GM19099 (cell line): Measurements from ENCODE around the gene HSDL2.

ENCODE experiments used
- POLR2A ChIP-seq: IDR thresholded peaks from 3 replicates; pipeline ENCODE4 v1.6.1; 2011; ENCODE audit warnings: low read depth; ENCODE audit not compliant: insufficient read length; ENCODE audit errors: extremely low read depth

HSDL2 gene

DNA sequence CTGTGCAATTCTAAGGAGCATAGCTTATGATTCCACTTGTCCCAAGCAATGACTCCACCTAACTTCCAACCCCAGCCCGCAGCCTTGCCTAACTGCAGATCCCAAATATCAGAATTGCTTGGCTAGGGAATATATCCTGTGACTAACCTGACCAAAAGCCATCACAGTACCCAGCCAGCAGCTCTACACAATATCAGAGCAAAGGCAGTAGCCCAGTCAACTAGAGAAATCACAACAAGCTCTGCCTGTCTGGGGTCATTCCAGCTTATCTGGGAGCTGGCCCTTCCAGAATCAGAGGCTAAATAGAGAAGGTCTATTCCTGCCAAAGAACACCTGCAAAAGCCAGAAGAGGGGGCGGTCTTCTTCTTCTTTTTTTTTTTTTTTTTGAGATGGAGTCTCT is 97.4 kb downstream of the HSDL2 start:
- no peak for TF ChIP-seq POLR2A

DNA sequence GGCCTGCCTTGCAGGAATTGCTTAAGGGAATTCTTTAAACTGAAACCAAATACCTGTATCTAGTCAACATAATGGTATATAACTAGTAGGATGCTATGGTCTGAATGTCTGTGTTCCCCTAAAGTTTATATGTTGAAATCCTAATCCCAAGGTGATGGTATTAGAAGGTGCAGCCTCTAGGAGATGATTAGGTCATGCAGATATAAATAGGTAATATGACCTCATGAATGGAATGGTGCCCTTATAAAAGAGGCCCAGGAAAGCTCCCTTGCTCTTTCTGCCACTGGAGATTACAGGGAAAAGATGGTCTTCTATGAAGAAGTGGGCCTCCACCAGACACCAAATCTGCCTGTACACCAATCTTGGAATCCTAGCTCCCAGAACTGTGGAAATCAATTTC is 99.3 kb downstream of the HSDL2 start:
- TF ChIP-seq POLR2A: no peak

DNA sequence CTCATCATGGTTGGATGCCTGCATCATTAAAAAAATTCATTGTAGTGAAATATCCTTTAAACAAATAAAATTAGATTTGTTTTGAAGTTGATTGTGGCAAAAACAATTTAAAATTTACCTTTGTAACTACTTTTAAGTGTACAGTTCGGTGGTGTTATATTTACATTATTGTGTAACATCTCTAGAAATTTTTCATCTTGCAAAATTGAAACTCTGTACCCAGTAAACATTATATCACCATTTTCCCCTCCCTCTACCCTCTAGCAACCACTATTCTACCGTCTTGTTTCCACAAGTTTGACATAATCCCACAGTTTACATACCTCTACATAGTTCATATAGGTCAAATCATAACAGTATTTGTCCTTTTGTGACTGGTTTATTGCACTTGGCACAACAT is 104.7 kb downstream of the HSDL2 start:
- no peak for TF ChIP-seq POLR2A

DNA sequence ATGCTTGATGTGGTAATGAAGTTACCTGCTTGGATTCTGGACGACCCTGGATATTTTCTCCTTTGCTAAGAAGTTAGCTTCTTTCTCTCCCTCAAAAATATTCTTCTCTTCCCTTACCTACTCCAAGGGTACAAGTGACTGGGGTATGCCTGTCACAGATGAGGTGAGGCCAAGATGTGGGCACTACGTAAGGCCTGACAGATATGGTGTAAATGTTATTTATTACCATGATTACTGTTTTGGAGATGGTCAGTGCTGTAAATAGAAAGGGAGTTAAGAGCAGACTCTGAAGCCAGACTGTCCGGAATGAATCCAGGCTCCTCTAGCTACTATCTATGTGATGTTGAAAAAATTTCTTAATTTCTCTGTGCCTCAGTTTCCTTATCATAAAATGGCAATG is 105.7 kb downstream of the HSDL2 start:
- TF ChIP-seq POLR2A: no peak

DNA sequence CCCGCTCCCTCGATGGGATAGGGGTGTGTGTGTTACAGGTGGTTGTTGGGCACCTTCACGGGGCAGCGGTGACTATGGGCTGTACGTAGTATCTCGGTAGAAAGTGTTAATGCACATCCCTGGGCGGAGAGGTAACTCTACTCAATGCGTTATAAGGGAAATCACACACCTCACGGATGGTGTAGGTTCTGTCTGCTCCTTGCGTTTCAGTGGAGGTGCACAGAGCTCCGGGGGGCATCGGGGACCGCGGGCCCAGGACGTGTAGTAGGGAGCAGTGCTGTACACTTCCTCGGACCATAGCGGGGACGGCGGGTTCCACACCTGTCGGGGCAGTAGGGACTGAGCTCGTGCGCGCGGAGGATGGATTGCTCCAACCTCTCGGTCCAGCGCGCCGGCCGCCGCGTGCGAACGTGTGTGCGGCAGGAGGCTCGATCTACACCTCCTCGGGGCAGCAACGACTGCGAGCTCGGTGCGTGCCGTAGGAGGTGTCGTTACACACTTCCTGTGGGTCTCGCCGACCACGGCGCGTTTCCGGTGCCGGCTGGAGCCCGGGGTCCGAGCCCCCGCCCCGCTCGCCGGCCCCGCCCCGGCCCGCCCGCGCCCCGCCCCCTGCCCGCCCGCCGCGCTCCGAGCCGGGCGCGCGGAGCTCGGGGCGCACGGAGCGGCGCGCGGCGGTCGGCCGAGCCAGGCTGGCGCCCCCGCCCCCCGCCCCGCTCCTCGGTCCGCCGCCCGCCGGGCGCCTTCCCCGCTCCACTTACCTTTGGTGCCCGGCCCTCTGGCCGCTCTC is 106.5 kb downstream of the HSDL2 start, which contains the start of gene KIAA1958:
KIAA1958 (plus strand) TSS at position 607 of the 787 bp plus-strand sequence. CDS start 87,254 bp downstream, outside the sequence.
- TF ChIP-seq POLR2A: peak; percentile 94

DNA sequence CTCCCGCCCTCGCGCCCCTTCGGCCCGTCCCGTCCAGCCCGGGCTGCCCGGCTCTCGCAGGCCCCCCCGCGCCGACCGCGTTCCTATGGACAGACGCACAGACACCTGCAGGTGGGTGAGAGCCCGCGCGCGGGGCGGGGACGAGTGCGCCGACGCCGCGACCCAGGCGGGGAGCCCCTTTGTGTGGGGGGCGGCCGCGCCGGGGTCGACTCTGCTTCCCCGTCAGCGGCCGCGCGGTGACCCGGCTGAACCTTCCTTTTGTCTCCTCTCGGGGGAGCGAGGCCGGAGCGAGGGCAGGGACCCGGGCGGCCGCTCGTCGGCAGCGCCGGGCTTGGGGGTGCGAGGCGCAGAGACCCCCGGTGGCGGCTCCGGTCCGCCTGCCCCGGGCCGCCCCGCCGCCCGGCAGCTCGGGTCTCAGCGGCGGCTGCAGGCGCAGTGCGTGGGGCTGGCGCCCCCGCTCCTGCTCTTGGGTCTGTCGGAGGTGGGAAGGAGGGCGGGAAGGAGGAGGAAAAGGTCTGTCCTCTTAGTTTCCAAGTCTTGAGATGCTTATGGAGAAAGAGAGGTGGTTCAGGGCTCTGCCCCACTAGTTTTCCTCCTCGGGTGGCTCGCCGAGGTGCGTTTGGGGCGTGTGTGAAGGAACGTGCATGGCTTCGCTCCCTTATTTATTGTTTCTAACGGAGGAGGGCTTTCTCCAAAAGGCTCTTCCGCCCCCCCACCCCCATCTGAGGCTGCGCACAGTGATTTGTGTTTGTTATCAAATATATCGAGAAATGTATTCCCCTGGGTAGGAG is 107.3 kb downstream of the HSDL2 start:
- TF ChIP-seq POLR2A: peak; percentile 12

DNA sequence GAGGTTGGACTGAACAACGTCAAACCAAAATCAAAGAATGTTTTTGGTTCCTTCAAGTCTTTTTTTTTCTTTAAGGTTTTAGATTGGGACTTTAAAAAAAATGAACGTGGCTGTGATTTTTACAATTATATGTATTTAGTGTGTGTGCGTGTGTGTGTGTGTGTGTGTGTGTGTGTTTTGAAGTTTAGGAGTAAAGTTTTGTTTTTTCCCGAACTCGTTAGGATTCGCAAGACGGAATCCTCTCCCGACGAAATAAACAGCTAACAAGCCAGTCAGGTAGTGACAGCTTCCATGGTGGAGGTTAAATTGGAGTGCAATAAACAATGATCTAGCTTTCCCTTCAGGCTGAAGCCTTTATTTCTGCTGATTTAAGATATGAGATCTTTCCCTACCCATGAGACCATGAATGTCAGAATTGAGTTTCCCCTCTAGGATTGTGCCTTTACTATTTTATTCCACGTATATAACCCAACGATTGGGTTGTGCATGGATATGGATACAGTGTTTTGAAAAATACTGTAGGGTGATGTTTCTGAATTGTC is 108.0 kb downstream of the HSDL2 start:
- no peak for TF ChIP-seq POLR2A

DNA sequence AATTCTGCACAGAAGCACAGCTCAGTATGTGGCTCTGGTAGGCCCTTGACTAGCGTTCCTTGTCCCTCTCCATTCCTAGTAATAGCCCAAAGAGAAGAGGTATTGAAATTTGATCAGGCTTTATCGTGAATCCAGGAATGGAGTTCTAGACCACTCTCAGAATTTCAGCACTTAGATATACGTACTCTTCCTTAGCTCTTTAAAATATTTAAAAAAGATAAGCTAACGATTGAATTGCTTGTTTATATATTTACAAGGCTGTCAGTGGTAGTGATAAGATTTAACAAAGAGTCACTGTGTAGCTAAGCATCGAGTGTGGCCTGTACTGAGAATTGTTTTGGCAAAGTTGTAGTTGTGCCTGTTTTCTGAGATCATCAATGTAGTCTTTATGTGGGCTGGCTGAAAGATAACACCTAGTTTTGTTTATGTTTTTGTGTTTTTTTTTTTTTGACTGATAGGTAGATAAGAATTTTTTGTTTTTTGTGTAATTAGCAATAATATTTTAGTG is 109.2 kb downstream of the HSDL2 start:
- no peak for TF ChIP-seq POLR2A

DNA sequence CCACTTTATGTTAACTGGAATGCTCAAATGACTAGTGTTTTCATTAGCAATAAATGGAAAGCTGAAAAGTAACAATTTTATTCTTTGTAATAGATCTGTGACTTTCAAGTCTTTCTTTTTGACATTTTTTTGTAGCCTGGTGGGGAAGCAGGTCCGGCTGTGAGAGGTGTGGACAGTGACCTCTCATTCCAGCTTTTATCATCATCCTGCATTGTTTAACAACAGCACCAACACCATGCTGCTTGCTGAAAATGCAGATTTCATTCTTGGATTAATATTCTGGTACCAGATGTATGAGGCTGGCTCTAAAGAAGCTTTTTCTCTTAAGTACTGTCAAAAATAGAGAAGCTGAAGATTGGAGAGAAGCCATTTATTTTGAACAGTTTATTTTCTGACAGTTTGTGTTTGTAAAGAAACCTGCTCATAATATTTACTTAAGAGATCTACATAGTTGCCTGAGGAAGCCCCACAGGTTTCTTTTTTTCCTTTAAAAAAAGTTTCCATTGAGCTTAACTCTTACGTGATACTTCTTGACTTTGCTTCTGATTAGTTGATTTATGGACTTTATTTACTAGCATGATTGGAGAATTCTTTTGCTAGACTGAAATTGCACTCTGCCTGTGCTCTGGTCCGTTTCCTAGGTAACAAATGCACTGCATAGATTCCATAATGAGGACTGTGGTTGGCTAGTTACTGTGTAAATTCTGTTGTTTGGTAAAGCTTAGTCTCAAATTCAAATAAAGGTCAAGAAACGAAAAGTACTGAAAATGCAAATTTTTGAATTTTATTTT is 110.2 kb downstream of the HSDL2 start:
- TF ChIP-seq POLR2A: no peak

DNA sequence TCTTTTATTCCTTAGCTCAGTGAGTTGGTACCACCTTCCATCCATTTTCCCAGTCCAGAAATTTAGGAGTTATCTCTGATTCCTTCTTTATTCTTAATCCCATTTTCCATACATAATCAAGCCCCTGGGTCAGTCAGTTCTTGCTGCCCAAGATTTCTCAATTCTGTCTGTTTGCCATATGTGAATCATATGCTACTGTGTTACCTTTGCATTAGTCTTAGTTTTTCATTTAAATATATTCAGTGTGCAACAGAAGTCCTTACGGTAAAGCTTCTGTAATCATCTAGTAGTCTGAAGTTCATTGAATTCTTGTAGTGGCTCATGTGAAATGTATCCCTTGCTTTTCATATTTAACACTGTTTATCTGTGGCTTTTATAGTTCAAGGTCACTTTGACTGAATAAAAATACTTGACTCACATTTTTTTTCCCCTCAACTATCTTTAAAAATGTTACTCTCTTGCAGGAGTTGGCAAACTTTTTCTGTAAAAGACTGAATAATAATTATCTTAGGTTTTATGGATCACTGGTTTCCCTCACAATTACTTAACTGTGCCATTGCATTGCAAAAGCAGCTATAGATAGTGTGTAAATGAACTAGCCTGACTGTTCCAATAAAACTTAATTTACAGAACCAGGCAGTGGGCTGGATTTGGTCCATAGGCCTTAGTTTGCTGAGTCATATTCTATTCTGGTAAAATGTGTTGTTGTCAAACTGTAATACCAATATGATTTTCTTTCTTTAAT is 113.7 kb downstream of the HSDL2 start:
- no peak for TF ChIP-seq POLR2A

DNA sequence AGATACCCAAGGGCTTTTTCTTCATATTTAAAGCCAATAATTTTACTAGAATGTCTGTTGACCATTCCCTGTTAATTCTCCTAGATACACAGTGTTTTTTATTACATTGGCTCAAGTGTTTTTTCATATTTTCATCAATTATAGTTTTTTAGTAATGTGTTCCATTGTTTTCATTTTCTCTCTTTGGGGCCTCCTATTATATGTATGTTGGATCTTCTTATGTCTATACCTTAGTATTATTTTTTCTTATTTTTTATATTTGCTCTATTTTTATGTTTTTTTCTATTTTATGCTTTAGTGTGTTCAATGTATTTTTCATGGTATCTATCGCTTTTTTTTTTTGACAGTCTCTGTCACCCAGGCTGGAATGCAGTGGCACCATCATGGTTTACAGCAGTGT is 114.2 kb downstream of the HSDL2 start:
- no peak for TF ChIP-seq POLR2A

DNA sequence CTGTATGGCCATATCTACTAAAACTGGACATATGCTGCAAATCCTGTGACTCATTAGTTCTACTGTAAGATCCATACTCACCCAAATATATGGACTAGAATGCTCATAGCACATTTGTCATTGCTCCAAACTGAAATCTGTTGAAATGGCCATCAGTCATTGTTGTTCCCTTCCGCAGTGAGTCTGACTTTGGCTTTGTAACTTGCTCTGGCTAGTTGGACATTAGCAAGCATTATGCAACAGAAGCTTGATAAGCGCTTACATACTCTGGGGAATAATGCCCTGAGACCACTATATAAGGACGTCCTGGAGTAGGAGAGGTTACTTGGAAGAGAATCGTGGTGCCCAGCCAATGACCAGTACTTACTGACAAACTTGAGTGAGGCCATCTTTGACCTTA is 115.7 kb downstream of the HSDL2 start:
- TF ChIP-seq POLR2A: no peak

DNA sequence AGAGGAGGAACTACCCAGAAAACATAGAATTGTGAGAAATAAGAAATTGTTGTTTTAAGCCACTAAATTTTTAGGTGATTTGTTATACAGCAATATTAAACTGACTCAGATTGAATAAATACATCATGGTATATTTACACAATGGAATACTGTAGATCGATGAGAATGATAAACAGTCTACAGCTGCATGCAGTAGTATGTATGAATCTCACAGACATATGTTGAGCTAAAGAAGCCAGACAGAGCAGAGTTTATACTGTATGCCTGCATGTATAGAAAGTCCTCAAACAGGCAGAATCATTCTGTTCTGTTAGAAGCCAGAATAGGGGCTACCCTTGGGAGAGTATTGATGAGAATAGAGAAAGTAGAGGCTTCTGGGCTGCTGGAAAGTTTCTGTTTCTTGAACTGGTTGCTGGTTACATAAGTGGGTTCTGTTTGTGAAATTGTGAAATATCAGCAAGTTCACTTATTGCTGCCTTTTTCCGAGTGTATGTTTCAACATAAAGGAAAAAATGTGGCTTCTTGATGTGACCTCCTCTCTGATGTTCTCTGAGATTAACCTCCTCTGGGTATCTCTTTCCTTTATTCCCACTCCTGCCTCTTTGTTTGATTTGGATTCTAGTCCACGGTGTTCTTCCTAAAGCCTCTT is 116.3 kb downstream of the HSDL2 start:
- TF ChIP-seq POLR2A: no peak

DNA sequence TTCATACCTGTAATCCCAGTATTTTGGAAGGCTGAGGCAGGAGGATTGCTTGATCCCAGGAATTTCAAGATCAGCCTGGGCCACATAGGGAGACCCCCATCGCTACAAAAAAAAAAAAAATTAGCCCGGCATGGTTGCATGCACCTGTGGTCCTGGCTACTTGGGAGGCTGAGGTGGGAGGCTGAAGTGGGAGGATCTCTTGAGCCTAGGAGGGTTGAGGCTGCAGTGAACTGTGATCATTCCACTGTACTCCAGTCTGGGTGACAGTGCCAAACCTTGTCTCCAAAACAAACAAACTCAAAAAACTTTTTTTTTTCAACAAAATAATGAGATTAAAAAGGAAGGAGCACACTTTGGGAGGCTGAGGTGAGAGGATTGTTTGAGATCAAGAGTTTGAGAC is 120.9 kb downstream of the HSDL2 start:
- TF ChIP-seq POLR2A: no peak
